NT2/D1 (cell line): Measurements from ENCODE around the gene CXorf38.

Source experiments
- SUZ12 ChIP-seq: IDR thresholded peaks from 2 replicates; pipeline ENCODE4 v1.6.1; 2011; ENCODE audit not compliant: insufficient read length, insufficient read depth; ENCODE audit errors: extremely low read depth
- YY1 ChIP-seq: IDR thresholded peaks from 2 replicates; pipeline ENCODE4 v1.6.1; 2011; ENCODE audit not compliant: insufficient read length, insufficient read depth
- ZNF274 ChIP-seq: IDR thresholded peaks from 2 replicates; pipeline ENCODE4 v1.6.1; 2011; ENCODE audit warnings: mild to moderate bottlenecking, low read depth, low read length

DNA sequence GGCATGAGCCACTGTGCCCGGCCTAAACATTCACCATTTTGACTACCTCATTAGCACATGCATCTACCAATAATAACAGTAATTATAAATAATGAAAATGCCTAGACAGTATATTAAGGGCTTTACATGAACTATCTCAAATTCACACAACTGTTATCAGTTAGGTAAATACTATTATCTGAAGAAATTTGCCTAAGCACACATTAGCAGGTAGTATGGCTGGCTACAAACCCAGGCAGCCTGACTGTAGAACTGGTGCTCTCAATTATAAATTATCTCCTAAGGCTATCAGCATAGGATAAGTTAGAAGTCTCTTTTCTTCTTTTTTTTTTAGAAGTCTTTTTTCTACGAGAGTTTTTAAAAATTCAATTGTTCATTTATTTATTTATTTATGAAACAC lies 14.1 kb upstream of the CXorf38 start:
- TF ChIP-seq ZNF274, result no peak
- TF ChIP-seq YY1, result no peak
- no peak for TF ChIP-seq SUZ12
